Measurements from ENCODE around the gene GALNT6.

GALNT6 gene

DNA sequence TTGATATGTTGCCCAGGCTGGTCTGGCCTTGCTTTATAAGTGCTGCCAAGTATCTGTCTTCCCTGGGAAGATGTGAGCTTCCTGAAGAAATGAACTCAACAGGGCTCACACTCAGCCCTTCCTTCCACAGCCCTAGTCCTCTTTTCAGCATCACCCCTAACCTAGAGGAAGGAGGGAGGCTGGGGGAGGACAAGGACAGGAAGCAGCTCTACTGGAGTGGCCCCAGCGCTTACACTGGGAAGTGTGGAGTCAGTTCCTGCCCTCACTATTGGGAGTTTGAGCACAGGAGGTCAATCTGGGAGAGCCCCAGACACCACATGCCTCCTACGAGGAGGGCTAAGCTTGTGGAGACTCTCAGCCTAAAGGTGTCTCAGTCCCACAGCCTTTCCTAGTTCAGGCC, 16.8 kb downstream of the GALNT6 start:
- Histone ChIP-seq H3K9me2 (ENCODE audit: low read depth, low read length) (no peaks in the 10 kb centered on the region), H3F3A (ENCODE audit: insufficient read depth, low read length) (no peaks in the 10 kb centered on the region), H4K20me1 (ENCODE audit: insufficient read depth, low read length) (no peaks in the 10 kb centered on the region), H3K4me2 (ENCODE audit: low read length) (no peak overlapping the region), H3K4me1 (ENCODE audit: insufficient read depth, low read length, severe bottlenecking) (no peaks in the 10 kb centered on the region), H3K9ac (ENCODE audit: low read length) (no peak overlapping the region), H2AFZ (ENCODE audit: low read length) (no peak overlapping the region), H3K27ac (ENCODE audit: low read depth, low read length, poor library complexity, severe bottlenecking) (no peak overlapping the region), H3K27me3 (ENCODE audit: insufficient read depth, low read length) (0 out of 2 replicates have a peak, but pooled peaks cover 3% of the 10 kb centered on the region), H3K79me2 (ENCODE audit: insufficient read depth, low read length) (no peaks in the 10 kb centered on the region), H3K4me3 (ENCODE audit: low read depth, low read length, poor library complexity, severe bottlenecking) (no peak overlapping the region), H3K9me3 (ENCODE audit: low read length) (no peaks in the 10 kb centered on the region), H3K36me3 (ENCODE audit: insufficient read depth, low read length) (no peaks in the 10 kb centered on the region)
- TF ChIP-seq EZH2 (IDR thresholded peaks at IDR 0.05; ENCODE audit: borderline replicate concordance, low read length), result no peak
- TF ChIP-seq CTCF (IDR thresholded peaks at IDR 0.05; ENCODE audit: low read length), result no peak

GRCh38 chr12:51373187-51373586, 18.0 kb downstream of the GALNT6 start:
- H3K27me3 ChIP-seq (ENCODE audit: insufficient read depth, low read length), result 0 out of 2 replicates have a peak, but pooled peaks cover 3% of the 10 kb centered on the region
- no peak overlapping the region for H3K4me2 ChIP-seq (ENCODE audit: low read length)

GRCh38 chr12:51372021-51372420, 19.2 kb downstream of the GALNT6 start:
- Histone ChIP-seq H3F3A (ENCODE audit: insufficient read depth, low read length) (no peaks in the 10 kb centered on the region), H2AFZ (ENCODE audit: low read length) (no peak overlapping the region), H4K20me1 (ENCODE audit: insufficient read depth, low read length) (no peaks in the 10 kb centered on the region), H3K4me2 (ENCODE audit: low read length) (no peak overlapping the region), H3K9ac (ENCODE audit: low read length) (no peak overlapping the region), H3K27ac (ENCODE audit: low read depth, low read length, poor library complexity, severe bottlenecking) (no peak overlapping the region), H3K9me2 (ENCODE audit: low read depth, low read length) (no peaks in the 10 kb centered on the region), H3K9me3 (ENCODE audit: low read length) (no peaks in the 10 kb centered on the region), H3K27me3 (ENCODE audit: insufficient read depth, low read length) (0 out of 2 replicates have a peak, but pooled peaks cover 3% of the 10 kb centered on the region), H3K79me2 (ENCODE audit: insufficient read depth, low read length) (no peaks in the 10 kb centered on the region), H3K36me3 (ENCODE audit: insufficient read depth, low read length) (no peaks in the 10 kb centered on the region), H3K4me3 (ENCODE audit: low read depth, low read length, poor library complexity, severe bottlenecking) (no peak overlapping the region), H3K4me1 (ENCODE audit: insufficient read depth, low read length, severe bottlenecking) (peaks cover 9% of the 10 kb centered on the region)
- TF ChIP-seq EZH2 (IDR thresholded peaks at IDR 0.05; ENCODE audit: borderline replicate concordance, low read length) (no peak), CTCF (IDR thresholded peaks at IDR 0.05; ENCODE audit: low read length) (peak; percentile 36; the same call in 1 of the 2 replicates)

More at GRCh38 chr12:51373187-51373586, 18.0 kb downstream of the GALNT6 start:
- no peaks in the 10 kb centered on the region for H3F3A ChIP-seq (ENCODE audit: insufficient read depth, low read length)
- H3K9ac ChIP-seq (ENCODE audit: low read length), result no peak overlapping the region
- H3K36me3 ChIP-seq (ENCODE audit: insufficient read depth, low read length), result no peaks in the 10 kb centered on the region
- no peaks in the 10 kb centered on the region for H3K9me3 ChIP-seq (ENCODE audit: low read length)
- no peaks in the 10 kb centered on the region for H3K9me2 ChIP-seq (ENCODE audit: low read depth, low read length)
- no peak for TF ChIP-seq CTCF (IDR thresholded peaks at IDR 0.05; ENCODE audit: low read length)
- no peak for TF ChIP-seq EZH2 (IDR thresholded peaks at IDR 0.05; ENCODE audit: borderline replicate concordance, low read length)
- H3K4me3 ChIP-seq (ENCODE audit: low read depth, low read length, poor library complexity, severe bottlenecking), result no peak overlapping the region
- H4K20me1 ChIP-seq (ENCODE audit: insufficient read depth, low read length), result no peaks in the 10 kb centered on the region
- H3K79me2 ChIP-seq (ENCODE audit: insufficient read depth, low read length), result no peaks in the 10 kb centered on the region
- peaks cover 9% of the 10 kb centered on the region for H3K4me1 ChIP-seq (ENCODE audit: insufficient read depth, low read length, severe bottlenecking)
- H2AFZ ChIP-seq (ENCODE audit: low read length), result no peak overlapping the region
- no peak overlapping the region for H3K27ac ChIP-seq (ENCODE audit: low read depth, low read length, poor library complexity, severe bottlenecking)

Measured in OCI-LY1 (cell line).